ENCODE results near the gene STON2. TPM values are rescaled to one million over a fixed set of nuclear protein-coding genes. Genes with fewer than 3 reads are reported as not detected.

The STON2 gene
- total RNA-seq, 1 donor from 2014 or later: not detected

DNA sequence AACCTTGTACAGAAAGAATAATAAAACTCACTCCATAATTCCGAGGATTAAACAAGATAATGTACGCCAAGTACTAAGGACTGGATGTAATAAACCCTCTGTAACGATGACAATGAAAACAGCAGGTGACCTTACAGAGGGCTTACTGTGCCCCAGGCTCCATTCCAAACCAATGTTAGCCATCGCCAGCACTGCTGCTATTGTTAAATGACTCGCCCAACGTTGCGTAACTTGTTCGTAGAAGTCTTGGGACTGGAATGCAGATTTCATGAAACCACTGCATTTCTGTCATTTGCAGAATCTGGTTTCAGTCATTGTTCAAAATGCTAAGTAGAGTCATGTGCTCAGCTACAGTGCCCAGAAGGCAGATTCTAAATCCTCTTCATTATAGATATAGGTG lies 728 bp upstream of the STON2 start:
- intact Hi-C loops (cut with micrococcal nuclease): no loop called here
- ChIA-PET CTCF (no interaction called here), POLR2A (no interaction called here)
- TF ChIP-seq CTCF (IDR thresholded peaks at IDR 0.05): no peak
- no peaks in the 10 kb centered on the region for H3K9me3 Mint-ChIP-seq
- H3K27ac Mint-ChIP-seq: no peak overlapping the region
- H3K4me3 Mint-ChIP-seq: no peak overlapping the region
- no peak for ATAC-seq (ENCODE audit: low read depth)
- H3K36me3 Mint-ChIP-seq (ENCODE audit: low read depth): no peaks in the 10 kb centered on the region
- DNase-seq: no peak
- H3K4me1 Mint-ChIP-seq: no peaks in the 10 kb centered on the region
- H3K27me3 Mint-ChIP-seq: peaks cover 13% of the 10 kb centered on the region

DNA sequence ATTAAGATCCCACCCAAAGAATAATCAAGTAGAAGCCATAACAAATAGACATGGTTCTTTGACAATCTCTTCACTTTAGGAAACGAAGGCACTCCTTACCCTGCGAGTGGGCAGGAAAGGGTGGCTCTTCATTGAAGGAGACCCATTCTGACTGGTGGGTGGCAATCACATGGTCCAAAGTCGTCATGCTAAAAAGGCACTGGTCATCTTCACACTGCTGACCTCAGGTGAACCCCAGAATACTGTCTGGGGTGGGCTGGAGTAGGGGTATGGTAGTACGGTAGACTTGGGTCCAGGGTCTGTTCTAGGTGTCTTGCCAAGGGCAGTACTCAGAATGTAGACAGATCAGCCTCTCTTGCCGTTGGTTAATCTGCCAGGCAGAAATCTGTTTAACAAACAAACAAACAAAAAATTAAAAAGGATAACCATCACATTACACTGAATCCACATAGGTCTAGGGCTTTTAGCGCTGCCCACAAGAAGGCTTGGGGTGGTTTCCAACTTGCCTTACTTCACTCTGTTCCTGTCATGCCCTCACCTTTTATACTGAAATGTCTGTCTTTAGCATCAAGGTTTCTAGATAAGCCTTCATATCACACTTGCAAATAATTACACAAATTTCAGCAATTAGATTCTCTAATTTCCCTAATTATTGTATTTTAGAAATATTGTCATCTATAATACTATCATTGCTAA lies 1.8 kb downstream of the STON2 start:
- H3K9me3 Mint-ChIP-seq: no peaks in the 10 kb centered on the region
- ATAC-seq (ENCODE audit: low read depth) (no peak), DNase-seq (no peak)
- no peaks in the 10 kb centered on the region for H3K36me3 Mint-ChIP-seq (ENCODE audit: low read depth)
- intact Hi-C loops (cut with micrococcal nuclease): no loop called here
- no peak overlapping the region for H3K27ac Mint-ChIP-seq
- ChIA-PET POLR2A (no interaction called here), CTCF (no interaction called here)
- no peaks in the 10 kb centered on the region for H3K4me1 Mint-ChIP-seq
- peaks cover 6% of the 10 kb centered on the region for H3K27me3 Mint-ChIP-seq
- TF ChIP-seq CTCF (IDR thresholded peaks at IDR 0.05): no peak
- H3K4me3 Mint-ChIP-seq: no peak overlapping the region

DNA sequence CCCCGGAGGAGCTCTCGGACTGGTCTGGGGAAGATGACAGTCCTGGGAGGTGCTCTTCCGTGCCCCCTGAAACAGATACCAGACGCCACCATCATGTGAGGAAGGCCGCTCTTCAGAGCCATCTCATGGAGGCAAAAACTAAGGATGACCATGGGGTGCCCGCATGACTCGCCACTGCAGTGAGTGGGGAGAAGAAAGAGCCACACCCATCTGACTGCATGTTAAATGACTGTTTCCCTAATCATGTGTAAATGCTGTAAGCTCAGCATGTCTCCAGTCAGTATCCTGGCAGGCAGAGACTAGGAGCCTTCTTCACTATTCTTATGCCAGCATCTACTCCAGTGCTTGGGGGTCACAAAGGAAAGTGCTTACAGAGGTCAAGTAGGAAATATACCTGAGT lies 4.0 kb downstream of the STON2 start:
- Mint-ChIP-seq H3K9me3 (no peaks in the 10 kb centered on the region), H3K27me3 (peaks cover 2% of the 10 kb centered on the region), H3K4me1 (no peaks in the 10 kb centered on the region), H3K4me3 (no peak overlapping the region), H3K36me3 (ENCODE audit: low read depth) (no peaks in the 10 kb centered on the region), H3K27ac (no peak overlapping the region)
- intact Hi-C loops (cut with micrococcal nuclease): no loop called here
- ChIA-PET CTCF (no interaction called here), POLR2A (no interaction called here)
- ATAC-seq (ENCODE audit: low read depth): no peak
- TF ChIP-seq CTCF (IDR thresholded peaks at IDR 0.05): no peak
- DNase-seq: no peak

GRCh38 chr14:81394739-81395138 lies 5.4 kb downstream of the STON2 start:
- H3K36me3 Mint-ChIP-seq (ENCODE audit: low read depth): no peaks in the 10 kb centered on the region
- ATAC-seq (ENCODE audit: low read depth): no peak
- no peaks in the 10 kb centered on the region for H3K4me1 Mint-ChIP-seq
- H3K27ac Mint-ChIP-seq: no peak overlapping the region
- TF ChIP-seq CTCF (IDR thresholded peaks at IDR 0.05): no peak
- DNase-seq: no peak
- no peak overlapping the region for H3K4me3 Mint-ChIP-seq
- intact Hi-C loops (cut with micrococcal nuclease): no loop called here
- H3K9me3 Mint-ChIP-seq: no peaks in the 10 kb centered on the region
- H3K27me3 Mint-ChIP-seq: no peaks in the 10 kb centered on the region
- CTCF ChIA-PET: no interaction called here
- POLR2A ChIA-PET: no interaction called here

- Mint-ChIP-seq H3K4me3 (no peak overlapping the region), H3K36me3 (ENCODE audit: low read depth) (no peaks in the 10 kb centered on the region), H3K27ac (no peak overlapping the region), H3K27me3 (peaks cover 5% of the 10 kb centered on the region), H3K4me1 (no peaks in the 10 kb centered on the region), H3K9me3 (no peaks in the 10 kb centered on the region)
- ChIA-PET CTCF (no interaction called here), POLR2A (no interaction called here)
- intact Hi-C loops (cut with micrococcal nuclease): no loop called here
- DNase-seq (no peak), ATAC-seq (ENCODE audit: low read depth) (no peak)
- no peak for TF ChIP-seq CTCF (IDR thresholded peaks at IDR 0.05)
Observed at GRCh38 chr14:81392976-81393643, 7.0 kb downstream of the STON2 start.

Measured in activated B cell treated with CpG ODN at 0.5 μM for 24 hours (primary cell).